ENCODE data around the gene MPC1. TPM values are rescaled to one million over a fixed set of nuclear protein-coding genes. Genes with fewer than 3 reads are reported as not detected.
A peak's percentile ranks its signal among the peaks of the same experiment; 100 is the strongest.
"Not testable (repeated sequence)": the region's sequence is repeated elsewhere in the genome, so short reads cannot be mapped to it uniquely, and the experiment has no call there.

The MPC1 gene
- total and polyA plus RNA-seq, 2 experiments from 2014 or later, result 15.5 to 39.4 TPM

DNA sequence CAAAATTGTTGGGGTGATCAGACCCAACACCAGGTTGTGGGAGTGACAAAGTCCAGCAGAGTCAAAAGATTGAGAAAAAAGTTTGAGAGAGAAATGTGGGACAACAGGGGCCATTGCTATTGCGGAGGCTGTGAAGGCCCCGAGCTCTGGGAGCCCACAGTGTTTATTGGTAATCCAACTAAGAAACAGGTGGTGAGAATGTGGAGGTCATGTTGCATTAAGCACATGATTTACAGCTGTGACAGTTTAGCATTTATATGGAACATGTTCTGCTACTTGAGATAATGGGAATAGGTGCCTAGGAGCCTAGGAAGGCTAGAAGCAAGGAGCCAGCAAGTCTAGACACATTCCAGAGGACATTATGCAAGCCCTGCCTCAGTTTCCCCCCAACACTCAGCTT, 37.8 kb downstream of the MPC1 start:
- H3K27ac ChIP-seq (ENCODE audit: low read depth); H3K9me2 ChIP-seq (ENCODE audit: insufficient read depth); DNase-seq (ENCODE audit: low spot score); ATAC-seq; H3K9me3 Mint-ChIP-seq; H3K27me3 ChIP-seq (ENCODE audit: insufficient read depth); H3K27me3 Mint-ChIP-seq (ENCODE audit: insufficient read depth, low read depth, poor library complexity); H2AFZ ChIP-seq; H3K36me3 Mint-ChIP-seq (ENCODE audit: low read depth); H3F3A ChIP-seq (replicated peaks; ENCODE audit: low read depth); H3K4me2 ChIP-seq; H3K36me3 ChIP-seq (ENCODE audit: insufficient read depth); H3K4me3 ChIP-seq; H3K4me3 Mint-ChIP-seq; H3K27ac Mint-ChIP-seq: not testable (repeated sequence)
- Histone ChIP-seq H3K4me1 (ENCODE audit: insufficient read depth) (peaks cover 21% of the 10 kb centered on the region), H3K79me2 (replicated peaks; ENCODE audit: insufficient read depth) (peaks cover 33% of the 10 kb centered on the region), H4K20me1 (replicated peaks; ENCODE audit: insufficient read depth) (peaks cover 21% of the 10 kb centered on the region)
- H3K4me1 Mint-ChIP-seq, result peaks cover 15% of the 10 kb centered on the region

DNA sequence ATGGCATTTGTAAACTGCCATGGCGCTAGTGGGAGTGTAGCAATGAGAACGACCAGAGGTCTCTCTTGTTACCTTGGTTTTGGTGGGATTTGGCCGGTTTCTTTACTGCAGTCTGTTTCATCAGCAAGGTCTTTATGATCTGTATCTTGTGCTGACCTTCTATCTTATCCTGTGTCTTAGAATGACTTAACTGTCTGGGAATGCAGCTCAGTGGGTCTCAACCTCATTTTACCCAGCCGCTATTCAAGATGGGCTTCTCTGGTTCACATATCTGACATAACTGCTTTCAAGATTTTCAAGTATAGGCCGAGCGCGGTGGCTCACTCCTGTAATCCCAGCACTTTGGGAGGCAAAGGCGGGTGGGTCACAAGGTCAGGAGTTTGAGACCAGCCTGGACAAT, 38.5 kb downstream of the MPC1 start:
- ATAC-seq (no peak), DNase-seq (ENCODE audit: low spot score) (peak; percentile 38)
- Mint-ChIP-seq H3K9me3 (no peaks in the 10 kb centered on the region; the same call in 2 of the 3 replicates), H3K27me3 (ENCODE audit: insufficient read depth, low read depth, poor library complexity) (peaks cover 2% of the 10 kb centered on the region), H3K4me1 (peaks cover 15% of the 10 kb centered on the region), H3K36me3 (ENCODE audit: low read depth) (no peaks in the 10 kb centered on the region; the same call in 2 of the 3 replicates), H3K4me3 (no peak overlapping the region), H3K27ac (no peak overlapping the region; the same call in 1 of the 2 replicates)
- Histone ChIP-seq H3K36me3 (ENCODE audit: insufficient read depth) (no peaks in the 10 kb centered on the region), H3K4me2 (no peak overlapping the region), H3K4me3 (no peak overlapping the region), H3K27ac (ENCODE audit: low read depth) (no peak overlapping the region), H3K9me2 (ENCODE audit: insufficient read depth) (0 out of 2 replicates have a peak, but pooled peaks cover 3% of the 10 kb centered on the region), H3K27me3 (ENCODE audit: insufficient read depth) (no peaks in the 10 kb centered on the region), H3K79me2 (replicated peaks; ENCODE audit: insufficient read depth) (peaks cover 40% of the 10 kb centered on the region), H4K20me1 (replicated peaks; ENCODE audit: insufficient read depth) (peaks cover 24% of the 10 kb centered on the region), H3F3A (replicated peaks; ENCODE audit: low read depth) (no peaks in the 10 kb centered on the region), H3K4me1 (ENCODE audit: insufficient read depth) (peaks cover 21% of the 10 kb centered on the region), H2AFZ (no peak overlapping the region)
- TF ChIP-seq ZNF331 (CRISPR knock-in tag; IDR thresholded peaks at IDR 0.05; ENCODE audit: low read depth), result no peak
- no peak for TF ChIP-seq ZNF114 (CRISPR knock-in tag; IDR thresholded peaks at IDR 0.05)
- TF ChIP-seq EZH2phosphoT487 (IDR thresholded peaks at IDR 0.05; ENCODE audit: unreplicated experiment), result no peak
- TF ChIP-seq, protein P1, sequence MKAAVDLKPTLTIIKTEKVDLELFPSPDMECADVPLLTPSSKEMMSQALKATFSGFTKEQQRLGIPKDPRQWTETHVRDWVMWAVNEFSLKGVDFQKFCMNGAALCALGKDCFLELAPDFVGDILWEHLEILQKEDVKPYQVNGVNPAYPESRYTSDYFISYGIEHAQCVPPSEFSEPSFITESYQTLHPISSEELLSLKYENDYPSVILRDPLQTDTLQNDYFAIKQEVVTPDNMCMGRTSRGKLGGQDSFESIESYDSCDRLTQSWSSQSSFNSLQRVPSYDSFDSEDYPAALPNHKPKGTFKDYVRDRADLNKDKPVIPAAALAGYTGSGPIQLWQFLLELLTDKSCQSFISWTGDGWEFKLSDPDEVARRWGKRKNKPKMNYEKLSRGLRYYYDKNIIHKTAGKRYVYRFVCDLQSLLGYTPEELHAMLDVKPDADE (IDR thresholded peaks at IDR 0.05), result no peak
- TF ChIP-seq STAT1 (IDR thresholded peaks at IDR 0.05; ENCODE audit: unreplicated experiment), result no peak

DNA sequence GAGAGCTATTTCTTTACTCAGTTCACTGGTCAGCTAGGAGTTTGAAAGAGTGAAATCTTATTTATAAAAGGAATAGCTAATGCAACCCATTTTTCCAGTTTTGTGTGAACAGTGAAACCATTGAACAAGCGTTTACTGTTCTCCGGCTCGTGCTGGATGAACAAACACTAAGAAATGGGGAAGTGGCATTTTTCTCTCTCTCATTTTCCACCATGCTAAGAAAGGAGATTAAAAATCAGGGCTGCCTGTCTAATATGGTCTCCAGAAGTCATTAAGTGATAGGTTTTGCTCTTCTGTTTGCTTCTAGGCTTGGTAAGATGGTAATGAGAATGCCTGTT, 39.6 kb downstream of the MPC1 start:
- H3K27me3 Mint-ChIP-seq (ENCODE audit: insufficient read depth, low read depth, poor library complexity), result peaks cover 2% of the 10 kb centered on the region
- H3K27ac Mint-ChIP-seq, result peak overlapping the region; percentile 53; the same call in 1 of the 2 replicates
- Histone ChIP-seq H3K9me2 (ENCODE audit: insufficient read depth) (0 out of 2 replicates have a peak, but pooled peaks cover 3% of the 10 kb centered on the region), H3K4me2 (peak overlapping the region; percentile 100), H3K36me3 (ENCODE audit: insufficient read depth) (no peaks in the 10 kb centered on the region), H3K4me3 (peak overlapping the region; percentile 100), H3K79me2 (replicated peaks; ENCODE audit: insufficient read depth) (peaks cover 51% of the 10 kb centered on the region), H3K4me1 (ENCODE audit: insufficient read depth) (peaks cover 21% of the 10 kb centered on the region), H4K20me1 (replicated peaks; ENCODE audit: insufficient read depth) (peaks cover 31% of the 10 kb centered on the region), H3K27ac (ENCODE audit: low read depth) (peak overlapping the region; percentile 47; the same call in 1 of the 2 replicates), H3K27me3 (ENCODE audit: insufficient read depth) (no peaks in the 10 kb centered on the region), H3F3A (replicated peaks; ENCODE audit: low read depth) (no peaks in the 10 kb centered on the region), H2AFZ (no peak overlapping the region; the same call in 1 of the 2 replicates)
- H3K36me3 Mint-ChIP-seq (ENCODE audit: low read depth), result no peaks in the 10 kb centered on the region; the same call in 2 of the 3 replicates
- H3K9me3 Mint-ChIP-seq, result no peaks in the 10 kb centered on the region; the same call in 2 of the 3 replicates
- peaks cover 18% of the 10 kb centered on the region for H3K4me1 Mint-ChIP-seq
- H3K4me3 Mint-ChIP-seq, result peak overlapping the region; percentile 96
- ATAC-seq (no peak), DNase-seq (ENCODE audit: low spot score) (no peak)
- TF ChIP-seq, protein P2, sequence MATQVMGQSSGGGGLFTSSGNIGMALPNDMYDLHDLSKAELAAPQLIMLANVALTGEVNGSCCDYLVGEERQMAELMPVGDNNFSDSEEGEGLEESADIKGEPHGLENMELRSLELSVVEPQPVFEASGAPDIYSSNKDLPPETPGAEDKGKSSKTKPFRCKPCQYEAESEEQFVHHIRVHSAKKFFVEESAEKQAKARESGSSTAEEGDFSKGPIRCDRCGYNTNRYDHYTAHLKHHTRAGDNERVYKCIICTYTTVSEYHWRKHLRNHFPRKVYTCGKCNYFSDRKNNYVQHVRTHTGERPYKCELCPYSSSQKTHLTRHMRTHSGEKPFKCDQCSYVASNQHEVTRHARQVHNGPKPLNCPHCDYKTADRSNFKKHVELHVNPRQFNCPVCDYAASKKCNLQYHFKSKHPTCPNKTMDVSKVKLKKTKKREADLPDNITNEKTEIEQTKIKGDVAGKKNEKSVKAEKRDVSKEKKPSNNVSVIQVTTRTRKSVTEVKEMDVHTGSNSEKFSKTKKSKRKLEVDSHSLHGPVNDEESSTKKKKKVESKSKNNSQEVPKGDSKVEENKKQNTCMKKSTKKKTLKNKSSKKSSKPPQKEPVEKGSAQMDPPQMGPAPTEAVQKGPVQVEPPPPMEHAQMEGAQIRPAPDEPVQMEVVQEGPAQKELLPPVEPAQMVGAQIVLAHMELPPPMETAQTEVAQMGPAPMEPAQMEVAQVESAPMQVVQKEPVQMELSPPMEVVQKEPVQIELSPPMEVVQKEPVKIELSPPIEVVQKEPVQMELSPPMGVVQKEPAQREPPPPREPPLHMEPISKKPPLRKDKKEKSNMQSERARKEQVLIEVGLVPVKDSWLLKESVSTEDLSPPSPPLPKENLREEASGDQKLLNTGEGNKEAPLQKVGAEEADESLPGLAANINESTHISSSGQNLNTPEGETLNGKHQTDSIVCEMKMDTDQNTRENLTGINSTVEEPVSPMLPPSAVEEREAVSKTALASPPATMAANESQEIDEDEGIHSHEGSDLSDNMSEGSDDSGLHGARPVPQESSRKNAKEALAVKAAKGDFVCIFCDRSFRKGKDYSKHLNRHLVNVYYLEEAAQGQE (IDR thresholded peaks at IDR 0.05; ENCODE audit: unreplicated experiment), result no peak
- no peak for TF ChIP-seq JUNB (IDR thresholded peaks at IDR 0.05; ENCODE audit: unreplicated experiment)
- TF ChIP-seq STAT1 (IDR thresholded peaks at IDR 0.05; ENCODE audit: unreplicated experiment), result no peak
- TF ChIP-seq, protein P1 (IDR thresholded peaks at IDR 0.05), result no peak
- no peak for TF ChIP-seq EZH2 (IDR thresholded peaks at IDR 0.05; ENCODE audit: low read depth, unreplicated experiment)

All from GM23338 (cell line).